ENCODE measurements around the gene ALDH3A1.

DNA sequence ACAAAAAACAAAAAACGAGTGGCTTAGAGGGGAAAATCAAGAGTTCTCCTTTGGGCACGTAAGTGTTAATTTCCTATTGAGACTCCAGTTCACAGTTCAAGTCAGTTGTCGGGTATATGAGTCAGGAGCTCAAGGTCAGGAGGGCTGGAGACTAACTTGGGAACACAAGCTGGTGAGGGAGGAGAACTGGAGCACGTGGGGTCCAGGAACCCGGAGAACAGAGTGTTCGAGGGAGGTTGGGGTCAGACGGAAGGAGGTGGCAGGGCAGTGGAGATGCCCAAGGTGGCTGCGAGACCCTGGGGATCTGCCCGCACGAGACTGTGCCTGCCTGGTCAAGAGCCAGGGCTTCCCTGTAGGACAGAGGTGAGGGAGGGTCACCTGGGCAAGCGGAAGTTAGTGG lies 12.0 kb downstream of the ALDH3A1 start:
- TF ChIP-seq, protein P1, sequence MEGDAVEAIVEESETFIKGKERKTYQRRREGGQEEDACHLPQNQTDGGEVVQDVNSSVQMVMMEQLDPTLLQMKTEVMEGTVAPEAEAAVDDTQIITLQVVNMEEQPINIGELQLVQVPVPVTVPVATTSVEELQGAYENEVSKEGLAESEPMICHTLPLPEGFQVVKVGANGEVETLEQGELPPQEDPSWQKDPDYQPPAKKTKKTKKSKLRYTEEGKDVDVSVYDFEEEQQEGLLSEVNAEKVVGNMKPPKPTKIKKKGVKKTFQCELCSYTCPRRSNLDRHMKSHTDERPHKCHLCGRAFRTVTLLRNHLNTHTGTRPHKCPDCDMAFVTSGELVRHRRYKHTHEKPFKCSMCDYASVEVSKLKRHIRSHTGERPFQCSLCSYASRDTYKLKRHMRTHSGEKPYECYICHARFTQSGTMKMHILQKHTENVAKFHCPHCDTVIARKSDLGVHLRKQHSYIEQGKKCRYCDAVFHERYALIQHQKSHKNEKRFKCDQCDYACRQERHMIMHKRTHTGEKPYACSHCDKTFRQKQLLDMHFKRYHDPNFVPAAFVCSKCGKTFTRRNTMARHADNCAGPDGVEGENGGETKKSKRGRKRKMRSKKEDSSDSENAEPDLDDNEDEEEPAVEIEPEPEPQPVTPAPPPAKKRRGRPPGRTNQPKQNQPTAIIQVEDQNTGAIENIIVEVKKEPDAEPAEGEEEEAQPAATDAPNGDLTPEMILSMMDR (IDR thresholded peaks at IDR 0.05; ENCODE audit: low read depth, low read length, poor library complexity, severe bottlenecking) = no peak
- no peak for TF ChIP-seq EZH2phosphoT487 (IDR thresholded peaks at IDR 0.05; ENCODE audit: borderline replicate concordance, low read length)
